Thymus (tissue), 14 donors: ENCODE results near the gene TOP2B. TPM values are rescaled to one million over a fixed set of nuclear protein-coding genes. Genes with fewer than 3 reads are reported as not detected.

Experiments used
- DNase-seq, 9 donors: peaks; one replicate each; pipeline ENCODE4 v3.0.0-alpha.2; 2013; ENCODE audit warnings: low spot score in 9 of 9, low read depth in 6 of 9, missing footprints in 1 of 9
- H3K27ac ChIP-seq, 2 donors: one replicate each; pipeline ENCODE4 v1.5.1; 2013; ENCODE audit warnings: control low read depth in 1 of 2, low read depth in 1 of 2, low read length in 1 of 2, mild to moderate bottlenecking in 1 of 2, moderate library complexity in 1 of 2
- H3K27me3 ChIP-seq, 2 donors: one replicate each; pipeline ENCODE4 v1.5.1; 2013; ENCODE audit warnings: low read length in 1 of 2; ENCODE audit not compliant: control insufficient read depth in 2 of 2, insufficient read depth in 1 of 2
- H3K36me3 ChIP-seq, 2 donors: one replicate each; pipeline ENCODE4 v1.5.1; 2013; ENCODE audit warnings: low read length in 1 of 2, mild to moderate bottlenecking in 1 of 2, moderate library complexity in 1 of 2; ENCODE audit not compliant: control insufficient read depth in 2 of 2, insufficient read depth in 2 of 2
- H3K4me1 ChIP-seq, 2 donors: one replicate each; pipeline ENCODE4 v1.5.1; 2013; ENCODE audit warnings: low read length in 2 of 2; ENCODE audit not compliant: control insufficient read depth in 2 of 2, insufficient read depth in 2 of 2
- H3K4me3 ChIP-seq, 2 donors: one replicate each; pipeline ENCODE4 v1.5.1; 2013; ENCODE audit warnings: low read length in 2 of 2, control low read depth in 1 of 2, mild to moderate bottlenecking in 1 of 2
- H3K9me3 ChIP-seq, 2 donors: one replicate each; pipeline ENCODE4 v1.5.1; 2013; ENCODE audit warnings: low read length in 1 of 2, mild to moderate bottlenecking in 1 of 2; ENCODE audit not compliant: control insufficient read depth in 2 of 2, insufficient read depth in 1 of 2
- WGBS: extraction: QIAGEN DNeasy Blood & Tissue Kit; methylation state at CpG from one replicate; pipeline ENCODE4 v1.1.7; 2013; 5-methylcytosine and 5-hydroxymethylcytosine counted together
- long read RNA-seq, 10 donors: transcript quantifications; one replicate each; lab custom pipeline, GENCODE V29; 2026
- polyA plus RNA-seq: library from polyadenylated mRNA; stranded (reverse); fragments of 200-250 nt; gene quantifications from one replicate; pipeline ENCODE4 v1.2.3, GENCODE V29; 2013
- total RNA-seq: library from RNA; stranded (reverse); fragments of 120-200 nt; gene quantifications from one replicate; pipeline ENCODE4 v1.2.4, GENCODE V29; 2013
- donor health status: healthy.

Gene TOP2B
- total RNA-seq (186 TPM), polyA plus RNA-seq (122 TPM)
- long read RNA-seq, donor 1, full-length matches to known transcripts: 2 of 2 reads
- long read RNA-seq, donor 1, partial matches to known transcripts: 0 of 2 reads
- long read RNA-seq, donor 1, other reads (novel, unspliced or antisense): 0 of 2 reads
- long read RNA-seq, donor 2, full-length matches to known transcripts: 11 of 53 reads
- long read RNA-seq, donor 2, partial matches to known transcripts: 42 of 53 reads
- long read RNA-seq, donor 2, other reads (novel, unspliced or antisense): 0 of 53 reads
- long read RNA-seq, donor 3, full-length matches to known transcripts: 7 of 30 reads
- long read RNA-seq, donor 3, partial matches to known transcripts: 23 of 30 reads
- long read RNA-seq, donor 3, other reads (novel, unspliced or antisense): 0 of 30 reads
- long read RNA-seq, donor 4, full-length matches to known transcripts: 4 of 11 reads
- long read RNA-seq, donor 4, partial matches to known transcripts: 7 of 11 reads
- long read RNA-seq, donor 4, other reads (novel, unspliced or antisense): 0 of 11 reads
- long read RNA-seq, donor 5, full-length matches to known transcripts: 8 of 43 reads
- long read RNA-seq, donor 5, partial matches to known transcripts: 35 of 43 reads
- long read RNA-seq, donor 5, other reads (novel, unspliced or antisense): 0 of 43 reads
- long read RNA-seq, donor 6, full-length matches to known transcripts: 5 of 5 reads
- long read RNA-seq, donor 6, partial matches to known transcripts: 0 of 5 reads
- long read RNA-seq, donor 6, other reads (novel, unspliced or antisense): 0 of 5 reads
- long read RNA-seq, donor 7, full-length matches to known transcripts: 5 of 17 reads
- long read RNA-seq, donor 7, partial matches to known transcripts: 12 of 17 reads
- long read RNA-seq, donor 7, other reads (novel, unspliced or antisense): 0 of 17 reads
- long read RNA-seq, donor 8, full-length matches to known transcripts: 3 of 3 reads
- long read RNA-seq, donor 8, partial matches to known transcripts: 0 of 3 reads
- long read RNA-seq, donor 8, other reads (novel, unspliced or antisense): 0 of 3 reads
- long read RNA-seq, donor 9, full-length matches to known transcripts: 6 of 18 reads
- long read RNA-seq, donor 9, partial matches to known transcripts: 12 of 18 reads
- long read RNA-seq, donor 9, other reads (novel, unspliced or antisense): 0 of 18 reads
- long read RNA-seq, donor 10, full-length matches to known transcripts: 3 of 10 reads
- long read RNA-seq, donor 10, partial matches to known transcripts: 7 of 10 reads
- long read RNA-seq, donor 10, other reads (novel, unspliced or antisense): 0 of 10 reads

GRCh38 chr3:25664812-25665314 is at the start of gene TOP2B:
Gene TOP2B, minus strand, starts transcription at chr3:25664907. Its CDS starts 610 bp downstream, at chr3:25664297.
- DNase-seq: peak; percentile 88 to 98 (median 94)
- Histone ChIP-seq H3K4me1 (peaks cover 13 to 14% of the 10 kb centered on the region in 2 donors), H3K36me3 (no peaks in the 10 kb centered on the region), H3K27me3 (no peaks in the 10 kb centered on the region), H3K27ac (peak within 1 kb of the TSS; percentile 90 to 99), H3K9me3 (no peaks in the 10 kb centered on the region), H3K4me3 (peak within 1 kb of the TSS; percentile 62 to 97)
- 1% methylated on average over 33 of the region's 33 CpGs for whole genome bisulfite sequencing

DNA sequence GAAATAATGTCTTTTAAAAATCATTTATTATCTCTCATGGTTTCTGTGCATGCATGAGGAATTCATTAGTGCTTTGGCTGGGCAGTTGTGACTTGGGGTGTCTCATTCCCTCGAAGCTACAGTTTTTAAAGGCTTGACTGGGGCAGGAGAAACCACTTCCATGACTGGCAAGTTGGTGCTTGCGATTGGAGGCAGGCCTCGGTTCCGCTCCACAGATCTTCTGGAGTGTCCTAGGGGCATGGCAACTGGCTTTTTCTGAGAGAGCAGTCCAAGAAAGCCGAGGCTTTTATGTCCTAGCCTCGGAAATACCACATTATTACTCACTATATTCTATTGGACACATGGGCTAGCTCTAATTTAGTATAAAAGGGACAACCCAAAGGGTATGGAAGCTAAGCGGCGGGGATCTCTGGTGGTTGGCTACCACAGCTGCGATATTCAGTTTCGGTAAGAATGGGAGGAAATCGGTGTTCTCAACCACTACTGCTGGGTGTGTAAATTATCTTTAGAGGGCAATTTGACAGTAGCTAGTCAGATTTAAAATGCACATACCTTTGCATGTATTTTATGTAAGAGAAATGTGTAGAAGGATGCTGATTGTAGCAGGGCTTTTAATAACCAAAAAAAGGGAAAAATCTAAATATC is 48.8 kb upstream of the TOP2B start:
- no peaks in the 10 kb centered on the region for H3K27me3 ChIP-seq

DNA sequence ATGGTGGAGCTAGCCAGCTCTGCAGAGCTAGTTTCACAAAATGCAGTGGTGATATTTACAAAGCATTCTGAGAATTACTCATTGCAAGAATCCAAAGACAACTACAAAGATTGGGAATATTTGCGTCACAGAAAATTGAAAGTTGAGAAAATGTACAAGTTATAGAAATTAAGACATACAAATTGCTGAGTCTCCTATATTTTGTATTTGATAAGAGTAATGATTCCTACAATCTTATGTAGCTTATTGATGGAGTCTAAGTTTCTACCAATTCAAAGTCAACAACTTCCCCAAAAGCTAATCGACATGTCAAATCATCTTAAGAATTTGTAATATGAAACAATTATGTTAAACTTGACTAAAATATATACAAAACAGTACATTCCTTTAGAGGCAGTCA is 46.4 kb upstream of the TOP2B start:
- Histone ChIP-seq H3K27me3 (no peaks in the 10 kb centered on the region), H3K4me1 (no peaks in the 10 kb centered on the region), H3K36me3 (no peaks in the 10 kb centered on the region), H3K9me3 (no peaks in the 10 kb centered on the region), H3K4me3 (no peak overlapping the region), H3K27ac (no peak overlapping the region)
- DNase-seq: no peak
- WGBS: 99% methylated on average over 2 of the region's 2 CpGs

More for the DNA sequence above, 48.8 kb upstream of the TOP2B start:
- 94% methylated on average over 11 of the region's 11 CpGs for WGBS
- no peak overlapping the region for H3K4me3 ChIP-seq
- no peak for DNase-seq
- H3K4me1 ChIP-seq: no peaks in the 10 kb centered on the region
- H3K27ac ChIP-seq: no peak overlapping the region
- no peaks in the 10 kb centered on the region for H3K9me3 ChIP-seq
- peaks cover 0 to 8% of the 10 kb centered on the region in 2 donors for H3K36me3 ChIP-seq

- Histone ChIP-seq H3K4me3 (no peak overlapping the region), H3K27me3 (no peaks in the 10 kb centered on the region), H3K27ac (no peak overlapping the region), H3K9me3 (no peaks in the 10 kb centered on the region), H3K36me3 (no peaks in the 10 kb centered on the region), H3K4me1 (no peaks in the 10 kb centered on the region)
- DNase-seq: no peak
- 91% methylated on average over 3 of the region's 3 CpGs for WGBS
Observed at GRCh38 chr3:25708036-25708435, 43.3 kb upstream of the TOP2B start.

- Histone ChIP-seq H3K27me3 (no peaks in the 10 kb centered on the region), H3K36me3 (no peaks in the 10 kb centered on the region), H3K9me3 (no peaks in the 10 kb centered on the region), H3K4me1 (no peaks in the 10 kb centered on the region), H3K27ac (no peak overlapping the region), H3K4me3 (no peak overlapping the region)
- WGBS: 95% methylated on average over 2 of the region's 2 CpGs
- DNase-seq: no peak
Observed at GRCh38 chr3:25707268-25707926, 42.7 kb upstream of the TOP2B start.

DNA sequence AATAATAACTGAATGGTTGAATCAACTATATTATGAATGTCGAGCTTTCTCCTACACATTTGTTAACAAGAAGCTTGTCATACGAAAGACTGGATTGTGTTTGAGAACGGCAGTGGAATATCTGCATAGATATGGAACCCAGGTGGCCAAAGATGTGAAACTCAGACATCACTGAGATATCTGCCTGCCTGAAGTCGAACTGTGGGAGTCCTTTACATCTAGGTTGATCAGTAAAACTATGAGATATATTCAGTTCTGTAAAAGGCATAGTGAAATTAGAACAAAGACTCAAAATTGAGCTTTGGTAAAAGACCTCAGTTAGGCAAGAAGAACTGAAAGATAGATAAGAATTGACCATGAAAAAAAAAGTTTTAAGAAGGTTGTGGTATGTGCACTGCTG is 41.5 kb upstream of the TOP2B start:
- WGBS: 95% methylated on average over 4 of the region's 4 CpGs
- H3K27me3 ChIP-seq: no peaks in the 10 kb centered on the region
- H3K36me3 ChIP-seq: no peaks in the 10 kb centered on the region
- DNase-seq: no peak
- no peaks in the 10 kb centered on the region for H3K9me3 ChIP-seq
- no peaks in the 10 kb centered on the region for H3K4me1 ChIP-seq
- H3K27ac ChIP-seq: no peak overlapping the region
- H3K4me3 ChIP-seq: no peak overlapping the region

DNA sequence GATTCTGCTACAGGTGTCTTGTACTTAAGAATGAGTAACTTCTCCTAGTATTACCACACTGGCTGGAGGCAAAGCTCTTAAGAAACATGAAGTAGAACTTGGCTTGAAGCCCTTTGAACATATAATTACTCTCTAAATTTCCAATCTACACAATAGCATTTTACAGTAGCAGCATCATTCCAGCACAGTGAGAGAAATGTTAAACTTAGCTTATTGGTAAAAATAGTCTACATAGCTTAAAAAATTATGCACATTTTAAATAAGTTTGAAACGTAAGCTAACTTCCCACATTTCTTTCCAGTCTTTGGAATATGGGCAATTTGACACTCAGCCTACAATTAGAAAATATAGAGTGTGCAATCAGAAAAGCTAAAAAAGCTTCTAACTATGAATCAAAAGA is 32.8 kb upstream of the TOP2B start:
- Histone ChIP-seq H3K9me3 (no peaks in the 10 kb centered on the region), H3K4me1 (no peaks in the 10 kb centered on the region), H3K27me3 (no peaks in the 10 kb centered on the region), H3K27ac (no peak overlapping the region), H3K4me3 (no peak overlapping the region), H3K36me3 (no peaks in the 10 kb centered on the region)
- no peak for DNase-seq
- 94% methylated on average over 1 of the region's 1 CpG for WGBS
